ENCODE measurements around the gene ZC3HAV1. TPM values are rescaled to one million over a fixed set of nuclear protein-coding genes. Genes with fewer than 3 reads are reported as not detected.

Gene ZC3HAV1
- total RNA-seq, 4 donors from 2014 or later, result 11.7 to 40.6 (median 34.5) TPM

- no peak for TF ChIP-seq EP300 (IDR thresholded peaks at IDR 0.05; ENCODE audit: low read depth)
- TF ChIP-seq POLR2AphosphoS5 (IDR thresholded peaks at IDR 0.05), result no peak
- TF ChIP-seq POLR2A (IDR thresholded peaks at IDR 0.05), result no peak
- TF ChIP-seq CTCF (IDR thresholded peaks at IDR 0.05), result no peak
- Histone ChIP-seq H3K4me3 (no peak overlapping the region), H3K36me3 (peaks cover 0 to 13% (median 6%) of the 10 kb centered on the region in 4 donors), H3K9me3 (no peaks in the 10 kb centered on the region), H3K4me1 (no peaks in the 10 kb centered on the region), H3K27ac (no peak overlapping the region), H3K27me3 (no peaks in the 10 kb centered on the region)
- no peak for DNase-seq
- intact Hi-C loops (cut with DNase I; ENCODE audit: low total_unique reads), result no loop called here
- in situ Hi-C loops (cut with MboI; ENCODE audit: low pct_ligation_motif_present in 1 of 4, low pct_unique_long_range_greater_than_20kb in 1 of 4, low sequenced_read_pairs in 3 of 4), result no loop called here
- WGBS, 2 donors (ENCODE audit: low coverage in 1 of 2), result 58 to 65% methylated on average over 4 of the region's 4 CpGs
These were observed 87.2 kb downstream of the ZC3HAV1 start for GRCh38 chr7:139022286-139022685.

DNA sequence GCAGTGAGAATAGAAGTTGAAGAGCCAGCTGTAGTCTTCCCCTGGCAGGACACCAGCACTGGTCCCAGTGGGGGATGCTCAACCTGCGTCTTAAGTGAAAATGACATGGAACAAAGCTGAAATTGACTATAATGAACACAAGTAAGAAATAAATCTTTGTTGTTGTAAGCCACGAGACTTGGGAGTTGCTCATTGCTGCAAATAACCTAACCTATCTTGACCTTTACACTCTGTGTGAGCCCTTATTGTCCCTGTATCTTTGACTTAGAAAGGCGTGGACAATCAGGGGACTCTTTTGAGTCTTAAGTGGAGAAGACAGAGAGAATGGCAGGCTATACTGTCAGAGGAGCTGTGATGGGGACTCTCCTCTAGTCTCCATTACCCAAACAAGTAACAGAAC lies 90.6 kb downstream of the ZC3HAV1 start:
- no peak overlapping the region for H3K4me3 ChIP-seq
- H3K36me3 ChIP-seq, result no peaks in the 10 kb centered on the region
- no peak for DNase-seq
- intact Hi-C loops (cut with DNase I; ENCODE audit: low total_unique reads) (no loop called here), in situ Hi-C loops (cut with MboI; ENCODE audit: low pct_ligation_motif_present in 1 of 4, low pct_unique_long_range_greater_than_20kb in 1 of 4, low sequenced_read_pairs in 3 of 4) (no loop called here)
- no peaks in the 10 kb centered on the region for H3K4me1 ChIP-seq
- H3K9me3 ChIP-seq, result no peaks in the 10 kb centered on the region
- no peaks in the 10 kb centered on the region for H3K27me3 ChIP-seq
- no peak overlapping the region for H3K27ac ChIP-seq
- WGBS, 2 donors (ENCODE audit: low coverage in 1 of 2), result 63 to 80% methylated on average over 1 to 3 of the region's 3 CpGs
- no peak for TF ChIP-seq POLR2A (IDR thresholded peaks at IDR 0.05)
- no peak for TF ChIP-seq CTCF (IDR thresholded peaks at IDR 0.05)
- TF ChIP-seq POLR2AphosphoS5 (IDR thresholded peaks at IDR 0.05), result no peak
- no peak for TF ChIP-seq EP300 (IDR thresholded peaks at IDR 0.05; ENCODE audit: low read depth)

GRCh38 chr7:139016931-139017511 lies 92.5 kb downstream of the ZC3HAV1 start:
- no peak overlapping the region for H3K27ac ChIP-seq
- 23 to 58% methylated on average over 2 to 7 of the region's 7 CpGs for WGBS, 2 donors (ENCODE audit: low coverage in 1 of 2)
- no peak overlapping the region for H3K4me3 ChIP-seq
- no peaks in the 10 kb centered on the region for H3K4me1 ChIP-seq
- TF ChIP-seq CTCF (IDR thresholded peaks at IDR 0.05), result peak; percentile 46 to 57 (median 53)
- no peak for TF ChIP-seq POLR2A (IDR thresholded peaks at IDR 0.05)
- no peak for TF ChIP-seq EP300 (IDR thresholded peaks at IDR 0.05; ENCODE audit: low read depth)
- no peak for TF ChIP-seq POLR2AphosphoS5 (IDR thresholded peaks at IDR 0.05)
- no peaks in the 10 kb centered on the region for H3K27me3 ChIP-seq
- DNase-seq, result peak; percentile 63
- H3K36me3 ChIP-seq, result no peaks in the 10 kb centered on the region
- H3K9me3 ChIP-seq, result no peaks in the 10 kb centered on the region
- intact Hi-C loops (cut with DNase I; ENCODE audit: low total_unique reads), result no loop called here
- in situ Hi-C loops (cut with MboI; ENCODE audit: low pct_ligation_motif_present in 1 of 4, low pct_unique_long_range_greater_than_20kb in 1 of 4, low sequenced_read_pairs in 3 of 4), result no loop called here

GRCh38 chr7:139011373-139011772 lies 98.1 kb downstream of the ZC3HAV1 start:
- 86 to 96% methylated on average over 3 of the region's 3 CpGs for WGBS, 2 donors (ENCODE audit: low coverage in 1 of 2)
- Histone ChIP-seq H3K4me3 (no peak overlapping the region), H3K27ac (no peak overlapping the region), H3K4me1 (no peaks in the 10 kb centered on the region), H3K9me3 (no peaks in the 10 kb centered on the region), H3K27me3 (no peaks in the 10 kb centered on the region), H3K36me3 (no peaks in the 10 kb centered on the region)
- no peak for TF ChIP-seq CTCF (IDR thresholded peaks at IDR 0.05)
- TF ChIP-seq POLR2A (IDR thresholded peaks at IDR 0.05), result no peak
- no peak for TF ChIP-seq EP300 (IDR thresholded peaks at IDR 0.05; ENCODE audit: low read depth)
- TF ChIP-seq POLR2AphosphoS5 (IDR thresholded peaks at IDR 0.05), result no peak
- in situ Hi-C loops (cut with MboI; ENCODE audit: low pct_ligation_motif_present in 1 of 4, low pct_unique_long_range_greater_than_20kb in 1 of 4, low sequenced_read_pairs in 3 of 4), result no loop called here
- DNase-seq, result no peak
- intact Hi-C loops (cut with DNase I; ENCODE audit: low total_unique reads), result no loop called here
